OCI-LY3 (cell line): ENCODE data around the gene ACTG1.

Experiments used
- H2AFZ ChIP-seq: fragments of 200-600, 300-600 bp; shearing (Covaris generic); 2 replicates; pipeline ENCODE4 v1.6.0; 2014; ENCODE audit warnings: antibody characterized with exemption, low read depth, low read length
- H3K27ac ChIP-seq: fragments of 200-600, 300-600 bp; sonication (generic); 2 replicates; pipeline ENCODE4 v1.5.1; 2014; ENCODE audit warnings: mild to moderate bottlenecking, low read length, moderate library complexity, mixed read lengths
- H3K27me3 ChIP-seq: fragments of 200-600, 300-600 bp; sonication (generic); 2 replicates; pipeline ENCODE4 v1.6.1; 2014; ENCODE audit warnings: low read depth, low read length, mixed read lengths
- H3K36me3 ChIP-seq: fragments of 200-600, 300-600 bp; sonication (generic); replicated peaks from 2 replicates; pipeline ENCODE3; 2014; ENCODE audit warnings: low read depth, low read length, mixed read lengths
- H3K4me1 ChIP-seq: fragments of 300-600, 200-600 bp; sonication (generic); 2 replicates; pipeline ENCODE4 v1.6.1; 2014; ENCODE audit warnings: low read length, mixed read lengths
- H3K4me2 ChIP-seq: fragments of 200-600, 300-600 bp; sonication (generic); 2 replicates; pipeline ENCODE4 v1.6.1; 2014; ENCODE audit warnings: low read length, mixed read lengths
- H3K4me3 ChIP-seq: fragments of 300-600, 200-600 bp; sonication (generic); 2 replicates; pipeline ENCODE4 v1.5.1; 2014; ENCODE audit warnings: antibody characterized with exemption, mild to moderate bottlenecking, low read length, moderate library complexity
- H3K79me2 ChIP-seq: fragments of 300-600, 200-600 bp; shearing (Covaris generic); 2 replicates; pipeline ENCODE4 v1.6.1; 2014; ENCODE audit warnings: mild to moderate bottlenecking, low read length, mixed read lengths
- H3K9ac ChIP-seq: fragments of 300-600, 200-600 bp; shearing (Covaris generic); 2 replicates; pipeline ENCODE4 v1.6.0; 2014; ENCODE audit warnings: mild to moderate bottlenecking, low read length, moderate library complexity
- H3K9me3 ChIP-seq: fragments of 200-600, 300-600 bp; shearing (Covaris generic); 2 replicates; pipeline ENCODE4 v1.6.1; 2014; ENCODE audit warnings: low read length, mixed read lengths; ENCODE audit not compliant: insufficient read depth
- H4K20me1 ChIP-seq: fragments of 200-600, 300-600 bp; sonication (generic); 2 replicates; pipeline ENCODE4 v1.6.1; 2016; ENCODE audit warnings: low read length, mixed read lengths; ENCODE audit not compliant: insufficient read depth
- EZH2phosphoT487 ChIP-seq: fragments of 200-600 bp; shearing (Covaris generic); IDR thresholded peaks from 2 replicates; pipeline ENCODE4 v1.6.1; 2018; ENCODE audit warnings: antibody characterized with exemption, mixed run types, low read depth
- TF ChIP-seq, protein P1 (sequence below): fragments of 200-600, 300-600 bp; sonication (generic); IDR thresholded peaks from 2 replicates; pipeline ENCODE4 v1.5.1; 2014; ENCODE audit warnings: antibody characterized with exemption, low read length, low read depth

Gene ACTG1

DNA sequence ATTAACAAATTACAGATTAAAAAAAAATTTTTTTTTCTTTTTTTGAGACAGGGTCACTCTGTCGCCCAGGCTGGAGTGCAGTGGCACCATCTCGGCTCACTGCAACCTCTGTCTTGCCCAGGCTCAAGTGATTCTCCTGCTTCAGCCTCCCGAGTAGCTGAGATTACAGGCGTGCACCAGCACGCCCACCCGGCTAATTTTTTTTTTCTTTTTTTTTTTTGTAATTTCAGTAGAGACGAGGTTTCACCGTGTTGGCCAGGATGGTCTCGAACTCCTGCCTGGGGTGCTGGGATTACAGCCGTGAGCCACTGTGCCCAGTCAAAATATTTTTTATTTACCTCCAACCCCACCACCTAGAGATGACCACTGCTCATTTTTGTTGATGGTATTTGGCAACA is 25.5 kb downstream of the ACTG1 start:
- Histone ChIP-seq H3K4me3 (no peak overlapping the region), H3K79me2 (no peaks in the 10 kb centered on the region), H3K27me3 (no peaks in the 10 kb centered on the region; the same call in 1 of the 2 replicates), H2AFZ (no peak overlapping the region), H3K4me1 (peaks cover 24% of the 10 kb centered on the region), H3K4me2 (no peak overlapping the region), H3K27ac (no peak overlapping the region), H4K20me1 (no peaks in the 10 kb centered on the region), H3K9ac (no peak overlapping the region), H3K9me3 (no peaks in the 10 kb centered on the region), H3K36me3 (no peaks in the 10 kb centered on the region)
- no peak for TF ChIP-seq EZH2phosphoT487
- TF ChIP-seq, protein P1, sequence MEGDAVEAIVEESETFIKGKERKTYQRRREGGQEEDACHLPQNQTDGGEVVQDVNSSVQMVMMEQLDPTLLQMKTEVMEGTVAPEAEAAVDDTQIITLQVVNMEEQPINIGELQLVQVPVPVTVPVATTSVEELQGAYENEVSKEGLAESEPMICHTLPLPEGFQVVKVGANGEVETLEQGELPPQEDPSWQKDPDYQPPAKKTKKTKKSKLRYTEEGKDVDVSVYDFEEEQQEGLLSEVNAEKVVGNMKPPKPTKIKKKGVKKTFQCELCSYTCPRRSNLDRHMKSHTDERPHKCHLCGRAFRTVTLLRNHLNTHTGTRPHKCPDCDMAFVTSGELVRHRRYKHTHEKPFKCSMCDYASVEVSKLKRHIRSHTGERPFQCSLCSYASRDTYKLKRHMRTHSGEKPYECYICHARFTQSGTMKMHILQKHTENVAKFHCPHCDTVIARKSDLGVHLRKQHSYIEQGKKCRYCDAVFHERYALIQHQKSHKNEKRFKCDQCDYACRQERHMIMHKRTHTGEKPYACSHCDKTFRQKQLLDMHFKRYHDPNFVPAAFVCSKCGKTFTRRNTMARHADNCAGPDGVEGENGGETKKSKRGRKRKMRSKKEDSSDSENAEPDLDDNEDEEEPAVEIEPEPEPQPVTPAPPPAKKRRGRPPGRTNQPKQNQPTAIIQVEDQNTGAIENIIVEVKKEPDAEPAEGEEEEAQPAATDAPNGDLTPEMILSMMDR, result no peak

DNA sequence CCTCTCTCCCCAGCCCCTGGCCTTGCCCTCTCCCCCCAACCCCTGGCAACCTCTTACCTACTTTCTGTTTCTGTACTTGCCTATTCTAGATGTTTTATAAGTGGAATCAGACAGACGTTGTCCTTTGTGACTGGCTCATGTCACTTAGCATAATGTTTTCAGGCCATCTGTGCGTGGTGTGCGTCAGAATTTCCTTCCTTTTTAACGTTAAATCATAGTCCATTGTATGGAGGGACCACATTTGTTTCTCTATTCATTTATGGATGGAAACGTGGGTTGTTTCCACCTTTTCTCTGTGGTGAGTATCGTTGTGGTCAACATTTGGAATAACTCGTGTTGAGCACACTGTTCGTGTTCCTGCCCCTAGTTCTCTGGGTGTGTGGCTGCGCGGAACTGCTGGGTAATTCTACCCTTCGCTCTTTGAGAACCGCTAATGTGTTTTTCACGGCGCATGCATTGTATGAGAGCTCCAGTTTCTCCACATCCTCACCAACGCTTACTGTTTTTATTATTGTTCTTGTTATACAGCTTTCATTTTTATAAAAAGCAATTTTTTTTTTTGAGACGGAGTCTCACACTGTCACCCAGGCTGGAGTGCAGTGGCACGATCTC is 26.3 kb downstream of the ACTG1 start:
- no peaks in the 10 kb centered on the region for H3K9me3 ChIP-seq
- H3K4me2 ChIP-seq, result no peak overlapping the region
- no peaks in the 10 kb centered on the region for H4K20me1 ChIP-seq
- peaks cover 24% of the 10 kb centered on the region for H3K4me1 ChIP-seq
- H3K4me3 ChIP-seq, result no peak overlapping the region
- H3K79me2 ChIP-seq, result no peaks in the 10 kb centered on the region
- no peaks in the 10 kb centered on the region for H3K36me3 ChIP-seq
- no peak overlapping the region for H3K9ac ChIP-seq
- TF ChIP-seq, protein P1, result no peak
- no peak for TF ChIP-seq EZH2phosphoT487
- H3K27me3 ChIP-seq, result no peaks in the 10 kb centered on the region; the same call in 1 of the 2 replicates
- H2AFZ ChIP-seq, result no peak overlapping the region
- H3K27ac ChIP-seq, result no peak overlapping the region

DNA sequence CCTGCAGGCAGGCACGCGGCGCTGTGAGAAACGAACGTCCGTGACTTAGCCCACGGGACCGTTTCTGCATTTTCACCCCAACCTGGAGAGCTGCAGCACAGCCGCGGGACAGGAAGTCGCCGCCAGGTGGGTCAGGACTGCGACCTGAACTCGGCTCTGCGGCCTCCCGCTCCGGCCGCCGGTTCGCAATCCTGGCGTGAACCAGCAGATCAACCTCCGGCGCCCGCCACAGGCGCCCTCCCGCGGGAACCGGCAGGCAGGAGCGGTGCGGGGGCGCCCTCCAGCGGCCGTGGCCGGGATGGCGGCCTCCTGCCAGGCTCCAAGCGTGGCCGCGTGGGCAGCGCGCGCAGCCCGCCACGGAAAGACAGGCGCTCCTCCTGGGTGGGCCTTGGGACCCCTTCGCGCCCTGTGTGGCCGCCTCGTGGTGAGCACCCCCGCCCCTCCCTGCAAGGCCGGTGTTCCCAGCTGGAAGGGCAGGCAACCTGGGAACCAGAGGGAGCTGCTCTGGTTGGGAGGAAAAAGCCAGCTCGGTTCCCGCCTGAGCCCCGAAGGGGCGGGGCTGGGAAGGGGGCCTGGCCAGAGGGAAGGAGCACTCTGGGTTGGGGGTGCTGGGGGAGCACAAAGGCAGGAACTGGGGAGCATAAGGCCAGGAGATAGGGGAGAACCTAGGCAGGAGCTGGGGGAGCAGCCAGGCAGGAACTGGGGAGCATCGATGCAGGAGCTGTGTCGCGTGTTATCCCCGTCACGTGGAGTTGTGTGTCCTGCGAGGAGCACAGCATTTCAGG is 28.2 kb downstream of the ACTG1 start:
- H3K9ac ChIP-seq, result peak overlapping the region; percentile 77
- H3K27ac ChIP-seq, result no peak overlapping the region
- no peaks in the 10 kb centered on the region for H3K27me3 ChIP-seq
- H3K4me3 ChIP-seq, result peak overlapping the region; percentile 78
- no peak for TF ChIP-seq EZH2phosphoT487
- TF ChIP-seq, protein P1, result peak; percentile 84
- no peaks in the 10 kb centered on the region for H3K9me3 ChIP-seq
- H3K79me2 ChIP-seq, result no peaks in the 10 kb centered on the region
- H4K20me1 ChIP-seq, result no peaks in the 10 kb centered on the region
- peaks cover 20% of the 10 kb centered on the region for H3K4me1 ChIP-seq
- no peaks in the 10 kb centered on the region for H3K36me3 ChIP-seq
- H3K4me2 ChIP-seq, result peak overlapping the region; percentile 100
- H2AFZ ChIP-seq, result peak overlapping the region; percentile 99

DNA sequence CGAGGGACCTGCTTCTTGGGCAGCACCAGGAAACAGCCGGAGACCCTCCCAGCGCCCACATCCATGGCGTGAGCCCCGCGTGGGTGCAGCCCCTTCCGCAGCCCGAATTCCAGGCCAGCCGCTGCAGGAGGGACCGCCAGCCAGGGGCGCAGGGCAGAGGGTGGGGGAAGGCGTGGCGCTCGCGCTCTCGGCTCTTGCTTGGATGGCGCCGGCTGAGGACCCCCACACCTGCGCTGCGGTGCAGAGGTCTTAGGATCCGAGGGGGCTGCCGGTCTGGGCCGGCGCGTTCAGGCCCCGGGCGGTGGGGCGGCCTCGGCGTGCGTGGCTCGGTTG is 28.8 kb downstream of the ACTG1 start:
- Histone ChIP-seq H3K9me3 (no peaks in the 10 kb centered on the region), H3K79me2 (no peaks in the 10 kb centered on the region), H3K36me3 (no peaks in the 10 kb centered on the region), H3K27me3 (no peaks in the 10 kb centered on the region), H4K20me1 (no peaks in the 10 kb centered on the region), H3K27ac (no peak overlapping the region), H3K4me1 (peaks cover 20% of the 10 kb centered on the region), H3K9ac (peak overlapping the region; percentile 57), H2AFZ (peak overlapping the region; percentile 51; the same call in 1 of the 2 replicates), H3K4me2 (peak overlapping the region; percentile 100), H3K4me3 (peak overlapping the region; percentile 78)
- no peak for TF ChIP-seq EZH2phosphoT487
- TF ChIP-seq, protein P1, result no peak
